ENCODE data around the gene ATP8A2. TPM values are rescaled to one million over a fixed set of nuclear protein-coding genes. Genes with fewer than 3 reads are reported as not detected.
"Not testable (repeated sequence)": the region's sequence is repeated elsewhere in the genome, so short reads cannot be mapped to it uniquely, and the experiment has no call there.

The ATP8A2 gene
- total and polyA plus RNA-seq, 4 donors: 0.01 to 0.08 (median 0.05) TPM; not detected in 1

DNA sequence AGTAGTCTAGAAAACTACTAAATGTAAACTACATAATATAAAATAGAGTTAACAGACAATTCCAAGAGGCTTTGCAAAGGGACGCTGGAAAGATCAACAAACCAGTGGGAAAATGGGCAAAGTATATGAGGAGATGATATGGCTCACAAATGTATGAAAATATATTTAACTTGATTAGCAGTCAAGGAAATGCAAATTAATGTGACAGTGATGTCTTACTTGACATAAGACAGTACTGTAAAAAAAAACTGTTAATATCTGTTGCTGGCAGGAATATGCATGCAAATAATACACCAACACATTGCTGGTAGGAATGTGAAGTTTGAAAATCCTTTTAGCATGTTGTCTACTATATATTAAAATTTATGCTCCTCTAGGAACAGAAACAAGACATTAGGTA is 136.1 kb downstream of the ATP8A2 start:
- Histone ChIP-seq H3K9me3 (ENCODE audit: control insufficient read depth in 4 of 4, low read length in 3 of 4) (peaks cover 0 to 2% (median 0%) of the 10 kb centered on the region in 4 donors), H3K4me3 (ENCODE audit: low read depth in 1 of 3, low read length in 3 of 3) (no peak overlapping the region), H3K27me3 (ENCODE audit: control insufficient read depth in 4 of 4, insufficient read depth in 4 of 4, low read length in 3 of 4) (no peaks in the 10 kb centered on the region), H3K36me3 (ENCODE audit: control insufficient read depth in 4 of 4, insufficient read depth in 3 of 4, low read depth in 1 of 4, low read length in 3 of 4) (no peaks in the 10 kb centered on the region), H3K9ac (ENCODE audit: low read depth in 1 of 2, low read length in 2 of 2) (no peak overlapping the region), H3K27ac (ENCODE audit: low read depth in 1 of 2, low read length in 2 of 2) (no peak overlapping the region), H3K4me1 (ENCODE audit: control insufficient read depth in 4 of 4, insufficient read depth in 4 of 4, low read length in 3 of 4) (no peaks in the 10 kb centered on the region)
- 62% methylated on average over 1 of the region's 1 CpG for WGBS
- TF ChIP-seq RXRA (IDR thresholded peaks at IDR 0.05) (no peak), FOXA2 (IDR thresholded peaks at IDR 0.05) (no peak), NR2F2 (IDR thresholded peaks at IDR 0.05) (no peak), FOXA1 (IDR thresholded peaks at IDR 0.05) (no peak), GABPA (IDR thresholded peaks at IDR 0.05 in 1 of 2, conservative IDR thresholded peaks at IDR 0.05 in 1 of 2) (no peak), SP1 (IDR thresholded peaks at IDR 0.05) (no peak), JUND (IDR thresholded peaks at IDR 0.05) (no peak), HNF4G (IDR thresholded peaks at IDR 0.05) (no peak), RAD21 (IDR thresholded peaks at IDR 0.05) (no peak), TAF1 (conservative IDR thresholded peaks at IDR 0.05) (no peak), HNF4A (conservative IDR thresholded peaks at IDR 0.05) (no peak), EGR1 (IDR thresholded peaks at IDR 0.05; ENCODE audit: low read depth in 2 of 2) (no peak)
- TF ChIP-seq, protein P1, sequence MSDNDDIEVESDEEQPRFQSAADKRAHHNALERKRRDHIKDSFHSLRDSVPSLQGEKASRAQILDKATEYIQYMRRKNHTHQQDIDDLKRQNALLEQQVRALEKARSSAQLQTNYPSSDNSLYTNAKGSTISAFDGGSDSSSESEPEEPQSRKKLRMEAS (IDR thresholded peaks at IDR 0.05): no peak
- TF ChIP-seq, protein P2, sequence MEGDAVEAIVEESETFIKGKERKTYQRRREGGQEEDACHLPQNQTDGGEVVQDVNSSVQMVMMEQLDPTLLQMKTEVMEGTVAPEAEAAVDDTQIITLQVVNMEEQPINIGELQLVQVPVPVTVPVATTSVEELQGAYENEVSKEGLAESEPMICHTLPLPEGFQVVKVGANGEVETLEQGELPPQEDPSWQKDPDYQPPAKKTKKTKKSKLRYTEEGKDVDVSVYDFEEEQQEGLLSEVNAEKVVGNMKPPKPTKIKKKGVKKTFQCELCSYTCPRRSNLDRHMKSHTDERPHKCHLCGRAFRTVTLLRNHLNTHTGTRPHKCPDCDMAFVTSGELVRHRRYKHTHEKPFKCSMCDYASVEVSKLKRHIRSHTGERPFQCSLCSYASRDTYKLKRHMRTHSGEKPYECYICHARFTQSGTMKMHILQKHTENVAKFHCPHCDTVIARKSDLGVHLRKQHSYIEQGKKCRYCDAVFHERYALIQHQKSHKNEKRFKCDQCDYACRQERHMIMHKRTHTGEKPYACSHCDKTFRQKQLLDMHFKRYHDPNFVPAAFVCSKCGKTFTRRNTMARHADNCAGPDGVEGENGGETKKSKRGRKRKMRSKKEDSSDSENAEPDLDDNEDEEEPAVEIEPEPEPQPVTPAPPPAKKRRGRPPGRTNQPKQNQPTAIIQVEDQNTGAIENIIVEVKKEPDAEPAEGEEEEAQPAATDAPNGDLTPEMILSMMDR (IDR thresholded peaks at IDR 0.05; ENCODE audit: low read depth, low read length, missing input control): no peak
- TF ChIP-seq, protein P3, sequence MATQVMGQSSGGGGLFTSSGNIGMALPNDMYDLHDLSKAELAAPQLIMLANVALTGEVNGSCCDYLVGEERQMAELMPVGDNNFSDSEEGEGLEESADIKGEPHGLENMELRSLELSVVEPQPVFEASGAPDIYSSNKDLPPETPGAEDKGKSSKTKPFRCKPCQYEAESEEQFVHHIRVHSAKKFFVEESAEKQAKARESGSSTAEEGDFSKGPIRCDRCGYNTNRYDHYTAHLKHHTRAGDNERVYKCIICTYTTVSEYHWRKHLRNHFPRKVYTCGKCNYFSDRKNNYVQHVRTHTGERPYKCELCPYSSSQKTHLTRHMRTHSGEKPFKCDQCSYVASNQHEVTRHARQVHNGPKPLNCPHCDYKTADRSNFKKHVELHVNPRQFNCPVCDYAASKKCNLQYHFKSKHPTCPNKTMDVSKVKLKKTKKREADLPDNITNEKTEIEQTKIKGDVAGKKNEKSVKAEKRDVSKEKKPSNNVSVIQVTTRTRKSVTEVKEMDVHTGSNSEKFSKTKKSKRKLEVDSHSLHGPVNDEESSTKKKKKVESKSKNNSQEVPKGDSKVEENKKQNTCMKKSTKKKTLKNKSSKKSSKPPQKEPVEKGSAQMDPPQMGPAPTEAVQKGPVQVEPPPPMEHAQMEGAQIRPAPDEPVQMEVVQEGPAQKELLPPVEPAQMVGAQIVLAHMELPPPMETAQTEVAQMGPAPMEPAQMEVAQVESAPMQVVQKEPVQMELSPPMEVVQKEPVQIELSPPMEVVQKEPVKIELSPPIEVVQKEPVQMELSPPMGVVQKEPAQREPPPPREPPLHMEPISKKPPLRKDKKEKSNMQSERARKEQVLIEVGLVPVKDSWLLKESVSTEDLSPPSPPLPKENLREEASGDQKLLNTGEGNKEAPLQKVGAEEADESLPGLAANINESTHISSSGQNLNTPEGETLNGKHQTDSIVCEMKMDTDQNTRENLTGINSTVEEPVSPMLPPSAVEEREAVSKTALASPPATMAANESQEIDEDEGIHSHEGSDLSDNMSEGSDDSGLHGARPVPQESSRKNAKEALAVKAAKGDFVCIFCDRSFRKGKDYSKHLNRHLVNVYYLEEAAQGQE (IDR thresholded peaks at IDR 0.05): no peak
- TF ChIP-seq, protein P4, sequence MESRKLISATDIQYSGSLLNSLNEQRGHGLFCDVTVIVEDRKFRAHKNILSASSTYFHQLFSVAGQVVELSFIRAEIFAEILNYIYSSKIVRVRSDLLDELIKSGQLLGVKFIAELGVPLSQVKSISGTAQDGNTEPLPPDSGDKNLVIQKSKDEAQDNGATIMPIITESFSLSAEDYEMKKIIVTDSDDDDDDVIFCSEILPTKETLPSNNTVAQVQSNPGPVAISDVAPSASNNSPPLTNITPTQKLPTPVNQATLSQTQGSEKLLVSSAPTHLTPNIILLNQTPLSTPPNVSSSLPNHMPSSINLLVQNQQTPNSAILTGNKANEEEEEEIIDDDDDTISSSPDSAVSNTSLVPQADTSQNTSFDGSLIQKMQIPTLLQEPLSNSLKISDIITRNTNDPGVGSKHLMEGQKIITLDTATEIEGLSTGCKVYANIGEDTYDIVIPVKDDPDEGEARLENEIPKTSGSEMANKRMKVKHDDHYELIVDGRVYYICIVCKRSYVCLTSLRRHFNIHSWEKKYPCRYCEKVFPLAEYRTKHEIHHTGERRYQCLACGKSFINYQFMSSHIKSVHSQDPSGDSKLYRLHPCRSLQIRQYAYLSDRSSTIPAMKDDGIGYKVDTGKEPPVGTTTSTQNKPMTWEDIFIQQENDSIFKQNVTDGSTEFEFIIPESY (IDR thresholded peaks at IDR 0.05): no peak
- TF ChIP-seq, protein P5, sequence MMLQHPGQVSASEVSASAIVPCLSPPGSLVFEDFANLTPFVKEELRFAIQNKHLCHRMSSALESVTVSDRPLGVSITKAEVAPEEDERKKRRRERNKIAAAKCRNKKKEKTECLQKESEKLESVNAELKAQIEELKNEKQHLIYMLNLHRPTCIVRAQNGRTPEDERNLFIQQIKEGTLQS (IDR thresholded peaks at IDR 0.05): no peak
- no peak for DNase-seq (ENCODE audit: low spot score)

DNA sequence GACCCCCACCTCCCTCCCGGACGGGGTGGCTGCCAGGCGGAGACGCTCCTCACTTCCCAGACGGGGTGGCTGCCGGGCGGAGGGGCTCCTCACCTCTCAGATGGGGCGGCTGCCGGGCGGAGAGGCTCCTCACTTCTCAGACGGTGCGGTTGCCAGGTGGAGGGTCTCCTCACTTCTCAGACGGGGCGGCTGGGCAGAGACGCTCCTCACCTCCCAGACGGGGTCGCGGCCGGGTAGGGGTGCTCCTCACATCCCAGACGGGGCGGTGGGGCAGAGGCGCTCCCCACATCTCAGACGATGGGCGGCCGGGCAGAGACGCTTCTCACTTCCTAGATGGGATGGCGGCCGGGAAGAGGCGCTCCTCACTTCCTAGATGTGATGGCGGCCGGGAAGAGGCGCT is 141.3 kb downstream of the ATP8A2 start:
- not testable (repeated sequence) for H3K4me1 ChIP-seq (ENCODE audit: control insufficient read depth in 4 of 4, insufficient read depth in 4 of 4, low read length in 3 of 4); H3K9me3 ChIP-seq (ENCODE audit: control insufficient read depth in 4 of 4, low read length in 3 of 4); H3K36me3 ChIP-seq (ENCODE audit: control insufficient read depth in 4 of 4, insufficient read depth in 3 of 4, low read depth in 1 of 4, low read length in 3 of 4); H3K27ac ChIP-seq (ENCODE audit: low read depth in 1 of 2, low read length in 2 of 2); H3K9ac ChIP-seq (ENCODE audit: low read depth in 1 of 2, low read length in 2 of 2); H3K4me3 ChIP-seq (ENCODE audit: low read depth in 1 of 3, low read length in 3 of 3); DNase-seq (ENCODE audit: low spot score); H3K27me3 ChIP-seq (ENCODE audit: control insufficient read depth in 4 of 4, insufficient read depth in 4 of 4, low read length in 3 of 4)
- WGBS: 98% methylated on average over 32 of the region's 32 CpGs

Data from liver (tissue), 9 donors.